BLaER1 (cell line): ENCODE data around the gene KDM4B.
A peak's percentile ranks its signal among the peaks of the same experiment; 100 is the strongest.

Experiments used
- H3K27ac ChIP-seq: shearing (Covaris generic); formaldehyde crosslinking; 2 replicates; pipeline ENCODE4 v1.8.1; 2022
- H3K27me3 ChIP-seq: shearing (Covaris generic); formaldehyde crosslinking; 2 replicates; pipeline ENCODE4 v1.8.1; 2022
- H3K36me3 ChIP-seq: shearing (Covaris generic); formaldehyde crosslinking; 2 replicates; pipeline ENCODE4 v1.8.1; 2022
- H3K4me1 ChIP-seq: shearing (Covaris generic); formaldehyde crosslinking; 2 replicates; pipeline ENCODE4 v1.8.1; 2022
- H3K4me2 ChIP-seq: shearing (Covaris generic); formaldehyde crosslinking; 2 replicates; pipeline ENCODE4 v1.8.1; 2022
- H3K4me3 ChIP-seq: shearing (Covaris generic); formaldehyde crosslinking; 2 replicates; pipeline ENCODE4 v1.8.1; 2022
- H3K9ac ChIP-seq: shearing (Covaris generic); formaldehyde crosslinking; 2 replicates; pipeline ENCODE4 v1.8.1; 2022
- H3K9me3 ChIP-seq: shearing (Covaris generic); formaldehyde crosslinking; 2 replicates; pipeline ENCODE4 v1.8.1; 2022
- H4K20me1 ChIP-seq: shearing (Covaris generic); formaldehyde crosslinking; 2 replicates; pipeline ENCODE4 v1.8.1; 2022
- Cebpa-rat ChIP-seq: shearing (Covaris generic); IDR thresholded peaks from 2 replicates; pipeline ENCODE4 v1.8.1; 2022

Gene KDM4B

DNA sequence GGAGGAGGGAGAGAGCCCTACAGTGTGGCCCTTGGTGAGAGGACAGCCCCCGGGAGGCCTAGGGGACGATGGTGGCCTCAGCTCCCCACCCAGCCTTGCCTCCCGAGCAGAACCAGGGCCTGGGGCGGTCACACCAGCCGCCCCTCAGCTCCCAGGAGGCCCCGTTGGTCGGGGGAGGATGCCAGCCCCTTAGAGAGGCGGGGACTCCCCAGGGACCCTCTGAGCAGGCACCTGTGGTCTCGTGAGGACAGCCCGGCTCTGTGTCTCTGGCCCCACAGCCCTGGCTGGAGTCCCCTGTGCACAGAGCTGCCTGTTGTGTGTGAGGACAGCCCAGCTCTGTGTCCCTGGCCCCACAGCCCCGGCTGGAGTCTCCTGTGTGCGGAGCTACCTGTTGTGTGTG, 158.8 kb downstream of the KDM4B start:
- H3K27me3 ChIP-seq, result no peaks in the 10 kb centered on the region
- H3K36me3 ChIP-seq, result peaks cover 19% of the 10 kb centered on the region
- H3K4me3 ChIP-seq, result peak overlapping the region; percentile 17
- H3K4me1 ChIP-seq, result peaks cover 98% of the 10 kb centered on the region
- H3K9me3 ChIP-seq, result no peaks in the 10 kb centered on the region
- peak overlapping the region; percentile 76 for H3K27ac ChIP-seq
- peak overlapping the region; percentile 85 for H3K4me2 ChIP-seq
- H3K9ac ChIP-seq, result peak overlapping the region; percentile 59; the same call in 1 of the 2 replicates
- H4K20me1 ChIP-seq, result peaks cover 97% of the 10 kb centered on the region
- no peak for TF ChIP-seq Cebpa-rat

DNA sequence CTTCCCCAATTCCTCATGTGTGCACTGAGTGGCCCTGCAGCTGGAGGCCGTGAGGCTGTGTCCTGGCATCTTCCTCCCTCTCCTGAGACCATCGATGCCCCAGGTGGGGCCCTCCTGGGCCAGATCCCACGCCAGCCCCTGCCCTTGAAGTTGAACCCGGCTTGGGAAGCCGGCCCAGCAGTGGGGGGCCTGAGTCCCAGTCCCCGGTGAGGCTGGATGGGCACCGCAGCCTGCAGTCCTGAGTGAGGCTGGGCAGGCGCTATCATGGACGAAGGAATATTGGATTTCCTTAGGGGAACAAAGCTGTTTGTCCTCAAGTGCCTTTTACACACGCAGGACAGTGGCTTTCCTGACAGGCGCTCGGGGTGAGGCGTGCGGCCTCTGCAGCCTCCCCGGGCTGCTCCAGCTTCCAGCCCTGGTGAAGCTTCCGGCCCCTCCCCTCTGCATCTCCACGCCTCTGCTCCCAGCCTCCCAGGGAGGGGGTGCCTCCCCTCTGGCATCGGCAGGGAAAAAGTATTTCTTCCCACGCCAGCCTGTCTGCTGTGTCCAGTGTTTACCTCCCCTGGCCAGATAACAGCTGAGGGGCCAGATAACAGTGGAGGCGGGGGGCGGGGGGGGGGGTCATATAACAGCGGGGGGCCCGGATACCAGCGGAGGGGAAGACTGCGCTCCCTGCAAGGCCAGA, 159.5 kb downstream of the KDM4B start:
- peak overlapping the region; percentile 76; the same call in 1 of the 2 replicates for H3K27ac ChIP-seq
- peak overlapping the region; percentile 34; the same call in 1 of the 2 replicates for H3K9ac ChIP-seq
- H3K27me3 ChIP-seq, result no peaks in the 10 kb centered on the region
- peaks cover 95% of the 10 kb centered on the region for H3K4me1 ChIP-seq
- H4K20me1 ChIP-seq, result peaks cover 97% of the 10 kb centered on the region
- H3K4me2 ChIP-seq, result peak overlapping the region; percentile 85
- peak overlapping the region; percentile 17; the same call in 1 of the 2 replicates for H3K4me3 ChIP-seq
- H3K36me3 ChIP-seq, result peaks cover 19% of the 10 kb centered on the region
- no peaks in the 10 kb centered on the region for H3K9me3 ChIP-seq
- TF ChIP-seq Cebpa-rat, result no peak

- H3K27ac ChIP-seq, result no peak overlapping the region
- H3K9me3 ChIP-seq, result no peaks in the 10 kb centered on the region
- no peak for TF ChIP-seq Cebpa-rat
- H3K9ac ChIP-seq, result no peak overlapping the region
- H3K27me3 ChIP-seq, result no peaks in the 10 kb centered on the region
- H4K20me1 ChIP-seq, result peaks cover 97% of the 10 kb centered on the region
- peaks cover 90% of the 10 kb centered on the region for H3K4me1 ChIP-seq
- H3K4me2 ChIP-seq, result peak overlapping the region; percentile 85
- no peak overlapping the region for H3K4me3 ChIP-seq
- peaks cover 24% of the 10 kb centered on the region for H3K36me3 ChIP-seq
Measured at GRCh38 chr19:5128936-5129389, 160.1 kb downstream of the KDM4B start.

GRCh38 chr19:5129691-5130090, 160.8 kb downstream of the KDM4B start:
- no peak for TF ChIP-seq Cebpa-rat
- H3K36me3 ChIP-seq, result peaks cover 28% of the 10 kb centered on the region
- no peaks in the 10 kb centered on the region for H3K9me3 ChIP-seq
- peaks cover 83% of the 10 kb centered on the region for H3K4me1 ChIP-seq
- no peak overlapping the region for H3K27ac ChIP-seq
- peaks cover 97% of the 10 kb centered on the region for H4K20me1 ChIP-seq
- H3K27me3 ChIP-seq, result no peaks in the 10 kb centered on the region
- peak overlapping the region; percentile 85 for H3K4me2 ChIP-seq
- no peak overlapping the region for H3K4me3 ChIP-seq
- no peak overlapping the region for H3K9ac ChIP-seq

DNA sequence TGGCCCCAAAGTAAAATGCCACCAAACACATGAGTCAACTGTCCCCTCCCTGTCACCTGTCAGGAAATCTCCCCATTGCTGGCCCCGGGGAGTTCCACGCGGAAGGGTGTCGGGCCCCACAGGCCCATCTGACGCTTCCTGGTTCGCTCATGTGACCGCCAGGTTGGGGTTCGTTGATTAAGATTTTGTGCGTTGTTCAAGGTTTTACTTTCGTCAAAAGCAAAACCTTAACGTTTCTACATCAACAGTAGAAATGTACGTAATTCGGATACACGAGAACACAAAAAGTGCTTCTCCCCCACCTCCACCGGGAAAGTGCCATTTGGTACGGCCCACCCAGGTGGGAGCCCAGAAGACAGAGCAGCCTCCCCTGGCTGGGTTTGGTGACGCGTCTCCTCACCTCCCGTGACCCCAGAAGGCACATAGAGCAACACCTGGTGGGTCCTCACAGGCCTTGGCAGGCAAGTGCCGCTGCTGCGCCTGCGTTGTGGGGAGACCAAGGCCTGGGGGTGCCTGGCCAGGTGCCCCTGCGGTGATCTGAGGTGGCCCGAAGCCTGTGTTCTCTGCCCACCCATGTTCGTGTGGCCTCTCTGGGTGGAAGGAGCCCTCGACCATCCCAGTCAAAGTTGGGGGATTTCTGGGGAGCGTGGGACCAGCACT, 161.6 kb downstream of the KDM4B start:
- H3K36me3 ChIP-seq, result peaks cover 36% of the 10 kb centered on the region
- peak overlapping the region; percentile 60 for H3K27ac ChIP-seq
- H3K4me1 ChIP-seq, result peaks cover 77% of the 10 kb centered on the region
- no peak overlapping the region for H3K4me3 ChIP-seq
- no peaks in the 10 kb centered on the region for H3K9me3 ChIP-seq
- no peak for TF ChIP-seq Cebpa-rat
- H3K4me2 ChIP-seq, result peak overlapping the region; percentile 85
- H4K20me1 ChIP-seq, result peaks cover 97% of the 10 kb centered on the region
- no peaks in the 10 kb centered on the region for H3K27me3 ChIP-seq
- H3K9ac ChIP-seq, result peak overlapping the region; percentile 46

- no peaks in the 10 kb centered on the region for H3K27me3 ChIP-seq
- no peaks in the 10 kb centered on the region for H3K9me3 ChIP-seq
- no peak overlapping the region for H3K4me3 ChIP-seq
- peaks cover 42% of the 10 kb centered on the region for H3K36me3 ChIP-seq
- H3K9ac ChIP-seq, result peak overlapping the region; percentile 46; the same call in 1 of the 2 replicates
- H3K4me1 ChIP-seq, result peaks cover 77% of the 10 kb centered on the region
- TF ChIP-seq Cebpa-rat, result no peak
- peak overlapping the region; percentile 60 for H3K27ac ChIP-seq
- H4K20me1 ChIP-seq, result peaks cover 97% of the 10 kb centered on the region
- H3K4me2 ChIP-seq, result peak overlapping the region; percentile 85
Measured at GRCh38 chr19:5131031-5131505, 162.2 kb downstream of the KDM4B start.

DNA sequence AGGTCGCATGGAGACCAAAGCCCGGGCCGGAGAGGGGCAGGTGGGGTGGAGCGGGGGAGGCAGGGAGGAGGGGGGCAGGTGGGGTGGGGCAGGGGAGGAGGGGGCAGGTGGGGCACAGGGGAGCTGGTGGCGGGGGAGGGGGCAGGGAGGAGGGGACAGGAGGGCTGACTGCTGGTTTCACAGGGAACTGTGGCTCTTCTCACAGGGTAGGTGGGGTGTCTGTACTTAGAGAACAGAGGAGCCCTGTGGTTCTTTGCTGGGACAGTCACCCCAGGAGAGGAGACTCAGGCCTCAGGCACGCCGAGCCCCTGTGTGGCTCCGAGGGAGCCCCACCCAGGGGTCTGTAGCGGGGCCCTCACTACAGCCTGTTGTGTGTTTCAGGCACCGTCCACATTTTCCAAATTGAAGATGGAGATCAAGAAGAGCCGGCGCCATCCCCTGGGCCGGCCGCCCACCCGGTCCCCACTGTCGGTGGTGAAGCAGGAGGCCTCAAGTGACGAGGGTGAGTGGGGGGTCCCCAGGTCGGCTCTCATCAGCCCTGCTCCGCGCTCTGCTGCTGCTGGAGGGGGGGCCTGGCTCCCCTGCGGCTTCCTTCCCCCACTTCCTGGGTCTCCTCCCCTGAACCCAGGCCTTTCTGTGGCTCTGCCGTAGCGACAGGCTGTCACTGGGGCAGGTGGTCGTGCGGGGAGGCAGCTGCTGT, 162.7 kb downstream of the KDM4B start:
- Histone ChIP-seq H3K9ac (0 out of 2 replicates have a peak overlapping the region, but pooled peaks have one; percentile 35), H4K20me1 (peaks cover 97% of the 10 kb centered on the region), H3K27ac (peak overlapping the region; percentile 60; the same call in 1 of the 2 replicates), H3K9me3 (no peaks in the 10 kb centered on the region), H3K36me3 (peaks cover 47% of the 10 kb centered on the region), H3K4me2 (peak overlapping the region; percentile 85), H3K4me3 (peak overlapping the region; percentile 36; the same call in 1 of the 2 replicates), H3K27me3 (no peaks in the 10 kb centered on the region), H3K4me1 (peaks cover 75% of the 10 kb centered on the region)
- TF ChIP-seq Cebpa-rat, result no peak

DNA sequence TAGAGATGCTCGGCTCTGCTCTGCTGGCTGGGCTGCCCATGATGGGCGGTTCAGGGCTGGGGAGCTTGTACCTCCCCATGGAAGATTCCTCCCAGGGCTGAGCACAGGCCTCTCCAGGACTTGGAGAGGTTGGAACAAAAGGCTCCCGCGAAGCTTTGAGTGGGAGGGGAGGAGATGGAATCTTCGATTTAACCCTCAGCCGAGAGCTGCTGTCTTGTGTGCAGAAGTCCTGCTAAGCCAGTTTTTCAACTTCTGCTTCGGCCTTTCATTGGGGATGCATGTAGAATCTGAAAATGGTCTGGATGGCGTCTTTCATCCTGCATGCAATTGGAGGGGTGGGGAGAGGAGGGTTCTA, 163.3 kb downstream of the KDM4B start:
- Histone ChIP-seq H3K27ac (0 out of 2 replicates have a peak overlapping the region, but pooled peaks have one; percentile 41), H3K27me3 (no peaks in the 10 kb centered on the region), H3K4me3 (peak overlapping the region; percentile 36; the same call in 1 of the 2 replicates), H3K9ac (0 out of 2 replicates have a peak overlapping the region, but pooled peaks have one; percentile 35), H4K20me1 (peaks cover 97% of the 10 kb centered on the region), H3K4me2 (peak overlapping the region; percentile 81), H3K9me3 (no peaks in the 10 kb centered on the region), H3K4me1 (peaks cover 73% of the 10 kb centered on the region), H3K36me3 (peaks cover 52% of the 10 kb centered on the region)
- TF ChIP-seq Cebpa-rat, result no peak
